ENCODE results near the gene SLC50A1. TPM values are rescaled to one million over a fixed set of nuclear protein-coding genes. Genes with fewer than 3 reads are reported as not detected.

The SLC50A1 gene
- polyA plus RNA-seq, 3 donors: 48.7 to 64.8 (median 55.5) TPM

GRCh38 chr1:155188268-155188667 is 52.6 kb downstream of the SLC50A1 start:
- DNase-seq (ENCODE audit: extremely low read depth in 1 of 11, low read depth in 9 of 11, low spot score in 4 of 11): no peak

Other genes starting within 250 kb of the SLC50A1 start
- gene PMVK, start 199.1 kb upstream of the SLC50A1 start, polyA plus RNA-seq (ENCODE audit: insufficient read length in 3 of 3): 10 to 100 TPM; 37.9 to 48.3 (median 40.7) TPM
- gene PBXIP1, start 179.8 kb upstream of the SLC50A1 start, polyA plus RNA-seq (ENCODE audit: insufficient read length in 3 of 3): 10 to 100 TPM; 56.2 to 80.8 (median 70.4) TPM
- gene PYGO2, start 174.1 kb upstream of the SLC50A1 start, polyA plus RNA-seq (ENCODE audit: insufficient read length in 3 of 3): 10 to 100 TPM; 41.5 to 48.0 (median 43.6) TPM
- gene SHC1, start 165.1 kb upstream of the SLC50A1 start, polyA plus RNA-seq (ENCODE audit: insufficient read length in 3 of 3): 10 to 100 TPM; 73.4 to 84.2 (median 83.4) TPM
- 100 to 1,000 TPM in 2 of 3 donors, 10 to 100 TPM in 1; 80.2 to 111 (median 109) TPM for gene CKS1B, start 161.2 kb upstream of the SLC50A1 start, polyA plus RNA-seq (ENCODE audit: insufficient read length in 3 of 3)
- 10 to 100 TPM; 26.1 to 34.1 (median 31.6) TPM for gene FLAD1, start 152.5 kb upstream of the SLC50A1 start, polyA plus RNA-seq (ENCODE audit: insufficient read length in 3 of 3)
- 1 to 10 TPM in 1 of 3 donors, under 1 TPM in 2; 0.42 to 1.6 (median 0.53) TPM for gene LENEP, start 142.3 kb upstream of the SLC50A1 start, polyA plus RNA-seq (ENCODE audit: insufficient read length in 3 of 3)
- 10 to 100 TPM; 12.6 to 18.6 (median 14.5) TPM for gene ZBTB7B, start 133.1 kb upstream of the SLC50A1 start, polyA plus RNA-seq (ENCODE audit: insufficient read length in 3 of 3)
- 1 to 10 TPM; 1.3 to 3.2 (median 2.1) TPM for gene DCST2, start 102.1 kb upstream of the SLC50A1 start, polyA plus RNA-seq (ENCODE audit: insufficient read length in 3 of 3)
- gene DCST1, start 102.0 kb upstream of the SLC50A1 start, polyA plus RNA-seq (ENCODE audit: insufficient read length in 3 of 3): under 1 TPM; 0.12 to 0.61 (median 0.32) TPM
- gene ADAM15, start 84.5 kb upstream of the SLC50A1 start, polyA plus RNA-seq (ENCODE audit: insufficient read length in 3 of 3): 10 to 100 TPM; 31.5 to 61.4 (median 57.2) TPM
- gene EFNA4, start 72.1 kb upstream of the SLC50A1 start, polyA plus RNA-seq (ENCODE audit: insufficient read length in 3 of 3): 10 to 100 TPM; 18.5 to 21.2 (median 19.1) TPM
- gene EFNA3, start 57.0 kb upstream of the SLC50A1 start, polyA plus RNA-seq (ENCODE audit: insufficient read length in 3 of 3): 1 to 10 TPM; 6.7 to 7.2 (median 7.2) TPM
- gene EFNA1, start 8.0 kb upstream of the SLC50A1 start, polyA plus RNA-seq (ENCODE audit: insufficient read length in 3 of 3): 10 to 100 TPM; 60.4 to 78.9 (median 65.0) TPM
- 10 to 100 TPM; 33.0 to 50.0 (median 46.7) TPM for gene DPM3, start 4.7 kb downstream of the SLC50A1 start, polyA plus RNA-seq (ENCODE audit: insufficient read length in 3 of 3)
- 100 to 1,000 TPM; 142 to 152 (median 147) TPM for gene KRTCAP2, start 37.5 kb downstream of the SLC50A1 start, polyA plus RNA-seq (ENCODE audit: insufficient read length in 3 of 3)
- gene TRIM46, start 38.0 kb downstream of the SLC50A1 start, polyA plus RNA-seq (ENCODE audit: insufficient read length in 3 of 3): 1 to 10 TPM; 3.2 to 5.7 (median 4.0) TPM
- gene THBS3, start 72.0 kb downstream of the SLC50A1 start, polyA plus RNA-seq (ENCODE audit: insufficient read length in 3 of 3): 10 to 100 TPM; 35.1 to 51.0 (median 35.4) TPM
- 10 to 100 TPM; 37.0 to 47.7 (median 41.8) TPM for gene MTX1, start 72.8 kb downstream of the SLC50A1 start, polyA plus RNA-seq (ENCODE audit: insufficient read length in 3 of 3)
- 10 to 100 TPM; 20.9 to 31.5 (median 28.1) TPM for gene ENTREP3, start 119.6 kb downstream of the SLC50A1 start, polyA plus RNA-seq (ENCODE audit: insufficient read length in 3 of 3)
- gene SCAMP3, start 126.5 kb downstream of the SLC50A1 start, polyA plus RNA-seq (ENCODE audit: insufficient read length in 3 of 3): 10 to 100 TPM; 52.0 to 65.1 (median 61.8) TPM
- gene CLK2, start 137.7 kb downstream of the SLC50A1 start, polyA plus RNA-seq (ENCODE audit: insufficient read length in 3 of 3): 10 to 100 TPM; 78.3 to 96.6 (median 82.5) TPM
- gene HCN3, start 141.6 kb downstream of the SLC50A1 start, polyA plus RNA-seq (ENCODE audit: insufficient read length in 3 of 3): 10 to 100 TPM; 11.5 to 14.0 (median 11.8) TPM
- 1 to 10 TPM; 7.5 to 9.1 (median 8.8) TPM for gene PKLR, start 165.6 kb downstream of the SLC50A1 start, polyA plus RNA-seq (ENCODE audit: insufficient read length in 3 of 3)
- gene FDPS, start 173.0 kb downstream of the SLC50A1 start, polyA plus RNA-seq (ENCODE audit: insufficient read length in 3 of 3): 100 to 1,000 TPM; 169 to 212 (median 174) TPM
- 10 to 100 TPM; 30.2 to 38.1 (median 34.2) TPM for gene RUSC1, start 185.0 kb downstream of the SLC50A1 start, polyA plus RNA-seq (ENCODE audit: insufficient read length in 3 of 3)

All from renal cortex interstitium (tissue), 11 donors.